NCI-H2107 (cell line): ENCODE data around the gene TRPM2.
A peak's percentile ranks its signal among the peaks of the same experiment; 100 is the strongest.

ENCODE experiments used
- DNase-seq: peaks from one replicate; lab custom pipeline; 2025; lab: John Stamatoyannopoulos, UW

TRPM2 gene

DNA sequence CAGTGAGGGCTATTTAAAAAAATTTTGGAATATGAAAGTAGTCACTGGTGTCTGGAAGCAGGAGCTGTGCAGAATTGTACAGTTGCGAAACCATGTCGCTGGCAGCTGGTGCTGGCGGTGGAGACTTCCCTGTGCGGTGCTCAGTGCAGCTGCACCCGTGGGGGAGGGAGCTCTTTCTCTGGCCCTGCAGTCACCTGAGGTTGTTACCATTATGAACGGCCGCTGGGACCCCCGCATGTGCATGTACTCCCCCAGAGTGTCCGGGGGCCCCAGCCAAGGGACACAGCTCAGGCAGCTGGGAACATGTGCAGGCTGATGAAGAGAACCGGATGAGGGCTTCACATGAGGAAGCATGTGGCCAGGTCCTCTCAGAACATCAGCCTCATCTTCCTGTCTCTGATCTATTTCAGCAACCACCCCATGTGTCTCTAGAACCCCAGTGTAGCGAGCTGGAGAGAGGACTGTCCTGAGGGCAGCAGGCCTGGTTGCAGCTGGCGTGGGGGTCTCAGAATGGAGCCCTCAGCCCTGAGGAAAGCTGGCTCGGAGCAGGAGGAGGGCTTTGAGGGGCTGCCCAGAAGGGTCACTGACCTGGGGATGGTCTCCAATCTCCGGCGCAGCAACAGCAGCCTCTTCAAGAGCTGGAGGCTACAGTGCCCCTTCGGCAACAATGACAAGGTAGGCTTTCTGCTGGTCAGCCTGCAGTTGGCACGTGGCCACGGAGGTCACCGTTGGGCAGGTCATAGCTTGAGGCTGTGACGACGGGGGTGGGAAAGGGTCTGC is at the start of gene TRPM2:
Gene TRPM2 (plus strand): TSS at position 431 of the 780 bp plus-strand sequence. CDS start 80 bp downstream, at position 511.
- DNase-seq = peak; percentile 54

- DNase-seq = no peak
Observed at GRCh38 chr21:44304011-44304616, 49.3 kb upstream of the TRPM2 start.

DNA sequence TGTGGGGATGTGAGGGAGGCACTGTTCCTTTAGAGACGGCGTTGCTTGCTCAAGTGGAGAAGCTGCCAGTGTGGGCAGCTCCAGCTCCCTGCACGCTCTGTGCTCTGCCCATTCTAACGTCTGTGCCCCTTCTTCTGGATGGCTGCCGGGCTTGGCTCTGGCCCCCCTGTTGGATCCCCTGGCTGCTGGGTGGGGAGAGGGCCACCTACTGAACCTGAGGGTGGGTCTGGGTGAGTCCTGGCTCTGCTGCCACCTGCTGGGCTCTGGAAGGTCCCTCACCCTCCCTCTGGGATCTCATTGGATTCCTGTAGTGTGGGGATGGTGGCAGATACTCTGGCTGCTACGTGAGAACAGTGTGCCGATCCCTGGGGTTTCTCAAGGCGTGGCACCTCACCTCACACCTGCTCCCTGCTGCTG is 48.5 kb upstream of the TRPM2 start:
- DNase-seq = peak; percentile 32

DNA sequence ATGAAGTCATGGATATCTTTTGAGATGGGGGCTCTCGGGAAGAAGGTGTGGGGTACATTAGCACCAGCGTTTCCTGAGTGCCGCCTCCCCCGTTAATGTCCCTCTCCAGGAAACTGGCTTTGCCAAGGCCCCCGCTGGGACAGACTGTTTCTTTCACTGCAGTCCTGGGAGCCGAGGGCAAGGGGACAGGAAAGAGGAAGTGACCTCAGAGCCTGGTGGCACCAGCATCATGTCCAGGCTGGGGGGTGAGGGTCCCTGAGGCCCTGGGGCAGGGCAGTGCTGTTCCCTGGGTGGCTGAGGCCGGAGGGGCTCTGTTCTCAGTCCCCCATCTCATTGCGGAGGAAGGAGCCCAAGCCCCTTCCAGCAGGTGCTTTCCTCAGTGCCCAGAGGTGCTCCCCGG is 47.7 kb upstream of the TRPM2 start:
- DNase-seq = no peak

DNA sequence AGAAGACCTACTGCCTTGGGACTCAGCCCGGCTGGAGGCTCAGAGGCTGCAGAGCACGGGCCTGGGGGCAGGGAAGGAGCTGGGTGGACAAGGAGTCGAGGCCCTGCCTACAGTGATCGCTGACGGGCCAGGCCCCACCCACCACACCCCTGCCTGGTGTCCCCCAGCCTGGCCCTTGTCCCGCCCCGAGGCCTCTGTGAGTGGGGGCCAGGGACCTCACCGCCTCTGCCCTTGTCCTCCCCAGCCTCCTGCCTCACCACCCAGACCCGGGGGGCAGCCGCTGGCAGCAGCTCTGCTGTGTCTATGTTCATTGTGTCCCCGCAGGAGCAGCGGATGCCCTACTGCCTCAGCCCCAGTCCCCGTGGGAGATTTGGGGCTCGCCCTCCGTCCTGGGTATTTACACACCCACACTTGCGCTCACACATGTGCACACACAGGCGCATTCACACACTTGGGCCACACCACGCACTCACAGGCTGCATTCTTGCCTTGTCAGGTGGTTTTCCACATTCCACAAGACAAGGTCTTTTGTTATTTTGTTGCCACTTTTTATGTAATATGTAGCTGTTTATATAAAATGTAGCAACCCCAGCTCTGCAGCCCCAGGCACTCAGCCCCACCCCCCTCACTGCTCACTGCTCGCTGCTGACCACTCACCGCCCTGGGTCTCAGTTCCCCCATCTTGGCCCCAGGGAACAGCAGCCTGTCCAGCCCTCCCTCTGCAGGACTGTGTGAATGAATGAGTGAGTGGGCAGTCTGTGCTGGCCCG is 46.3 kb upstream of the TRPM2 start:
- no peak for DNase-seq

DNA sequence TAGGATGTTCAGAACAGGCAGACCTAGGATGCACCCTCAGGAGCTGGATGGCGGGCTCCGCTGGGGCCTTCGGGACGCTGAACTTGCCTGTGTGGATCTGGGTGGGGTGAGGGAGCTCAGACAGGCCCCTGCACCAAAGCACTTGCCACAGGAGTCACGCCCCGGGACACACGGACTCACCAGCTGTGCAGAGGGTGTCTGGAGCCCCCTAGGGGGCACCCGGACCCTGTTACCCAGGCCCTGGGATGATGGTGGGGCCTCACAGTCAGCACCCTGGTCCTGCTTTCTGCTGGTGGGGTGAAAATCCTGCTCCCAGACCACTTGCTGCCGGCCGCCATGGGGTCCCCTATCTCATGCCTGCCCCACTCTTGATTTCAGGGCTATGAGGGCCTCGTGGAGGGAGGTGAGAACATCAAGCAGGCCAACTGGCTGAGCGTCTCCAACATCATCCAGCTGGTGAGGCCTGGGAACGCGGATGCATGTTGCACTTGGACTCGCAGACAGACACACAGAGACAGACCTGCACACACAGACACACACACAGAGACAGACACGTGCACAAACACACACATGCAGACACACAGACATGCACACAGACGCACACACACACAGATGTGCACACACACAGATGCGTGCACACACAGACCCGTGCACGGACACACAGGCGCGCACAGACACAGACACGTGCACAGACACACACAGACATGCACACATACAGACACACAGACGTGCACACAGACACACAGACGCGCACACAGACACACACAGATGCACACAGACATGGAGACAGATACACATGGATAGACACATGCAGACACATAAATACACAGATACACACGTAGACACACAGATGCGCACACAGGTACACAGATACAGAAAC is 42.6 kb upstream of the TRPM2 start:
- DNase-seq = no peak

DNA sequence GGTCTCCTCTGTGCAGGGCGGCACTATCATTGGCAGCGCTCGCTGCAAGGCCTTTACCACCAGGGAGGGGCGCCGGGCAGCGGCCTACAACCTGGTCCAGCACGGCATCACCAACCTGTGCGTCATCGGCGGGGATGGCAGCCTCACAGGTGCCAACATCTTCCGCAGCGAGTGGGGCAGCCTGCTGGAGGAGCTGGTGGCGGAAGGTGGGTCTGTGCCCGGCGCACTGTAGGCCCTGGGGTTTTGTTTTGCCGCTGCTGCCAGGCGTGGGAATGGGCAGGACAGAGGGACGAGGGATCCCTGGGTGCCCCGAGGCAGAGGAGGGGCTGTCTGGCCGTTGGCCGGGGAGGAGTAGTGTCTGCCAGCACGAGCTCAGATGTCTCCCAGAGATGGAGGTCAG is 41.3 kb upstream of the TRPM2 start:
- no peak for DNase-seq

- DNase-seq = no peak
Observed at GRCh38 chr21:44312716-44313115, 40.7 kb upstream of the TRPM2 start.

DNA sequence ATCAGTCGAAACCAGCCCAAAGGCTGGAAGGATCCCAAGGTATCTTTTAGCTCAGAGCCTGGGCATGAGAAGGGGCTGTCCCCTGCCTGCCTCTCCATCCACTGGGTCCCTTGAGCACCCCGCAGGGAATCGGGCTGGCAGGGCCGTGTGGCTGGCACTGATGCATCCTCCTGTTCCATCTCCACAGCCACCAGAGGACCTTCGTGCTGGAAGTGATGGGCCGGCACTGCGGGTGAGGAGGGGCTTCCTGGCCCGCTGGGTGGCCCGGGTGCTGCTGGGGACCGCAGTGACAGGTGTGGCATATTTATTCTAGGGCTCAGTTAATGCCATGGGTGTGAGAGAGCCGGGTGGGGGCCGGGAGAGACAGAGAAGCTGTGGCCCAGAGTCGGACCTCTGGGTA is 40.0 kb upstream of the TRPM2 start:
- DNase-seq = no peak

DNA sequence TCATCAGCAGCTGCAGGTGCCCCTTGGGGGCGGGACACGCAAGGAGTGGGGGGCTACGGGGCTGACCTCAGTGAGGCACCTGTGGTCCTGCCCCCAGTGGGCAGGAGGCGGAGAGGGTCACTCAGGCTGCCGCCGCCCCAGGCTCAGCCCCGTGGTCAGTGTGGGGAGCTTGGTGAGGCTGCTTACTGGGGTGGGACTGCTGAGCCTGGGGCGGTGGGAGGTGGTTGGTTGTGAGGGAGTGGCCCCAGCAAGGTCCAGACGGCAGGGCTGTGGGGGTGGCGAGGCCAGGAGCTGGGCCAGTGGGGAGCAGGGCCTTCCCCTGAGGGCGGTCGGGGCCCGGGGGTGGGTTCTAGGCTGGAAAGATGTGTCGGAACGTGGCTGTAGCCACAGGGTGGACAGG is 39.3 kb upstream of the TRPM2 start:
- DNase-seq = no peak

DNA sequence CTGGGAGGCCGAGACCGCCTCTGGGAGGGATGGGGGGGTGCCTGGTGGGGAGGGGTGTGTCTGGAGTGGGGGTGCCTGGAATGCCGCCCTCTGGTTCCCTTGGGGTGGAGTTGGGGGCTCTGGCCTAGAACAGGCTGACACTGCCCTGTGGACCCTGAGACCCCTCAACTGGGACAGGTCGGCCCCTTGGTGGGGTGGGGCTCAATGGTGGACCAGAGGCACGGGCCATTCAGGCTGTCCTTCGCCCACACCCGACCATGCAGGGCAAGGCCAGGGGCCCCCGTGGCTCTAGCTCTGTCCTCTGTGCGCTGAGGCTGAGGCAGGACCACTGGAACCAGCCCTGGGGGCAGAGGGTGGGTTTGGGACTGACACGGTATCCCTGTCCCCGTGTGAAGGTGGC is 38.9 kb upstream of the TRPM2 start:
- DNase-seq = no peak

DNA sequence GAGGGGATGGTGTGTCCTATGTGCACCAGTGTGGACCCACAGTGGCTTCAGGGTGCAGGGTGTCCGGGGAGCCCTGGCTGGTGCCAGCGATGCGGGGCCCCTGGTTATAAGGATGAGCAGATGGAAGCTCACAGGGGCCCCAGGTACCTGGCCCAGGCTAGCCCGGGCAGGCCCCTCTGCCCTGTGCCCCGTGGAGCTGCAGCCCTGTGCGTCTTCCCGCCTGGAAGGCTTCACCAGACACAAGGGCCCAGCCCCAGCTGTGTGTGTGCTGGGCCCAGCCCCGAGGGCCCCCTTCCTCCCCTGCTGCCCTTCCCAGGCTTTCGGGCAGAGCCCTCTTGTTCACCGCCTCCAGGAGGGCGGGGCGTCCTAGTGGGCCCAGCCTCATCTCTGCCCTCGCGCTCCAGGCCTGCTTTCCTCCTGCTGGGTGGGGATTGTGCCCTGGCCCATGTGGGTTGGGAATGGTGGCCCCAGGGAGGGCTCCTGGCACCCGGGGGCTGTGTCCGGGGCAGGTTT is 37.7 kb upstream of the TRPM2 start:
- no peak for DNase-seq

- DNase-seq = no peak
Observed at GRCh38 chr21:44316277-44316900, 37.0 kb upstream of the TRPM2 start.

DNA sequence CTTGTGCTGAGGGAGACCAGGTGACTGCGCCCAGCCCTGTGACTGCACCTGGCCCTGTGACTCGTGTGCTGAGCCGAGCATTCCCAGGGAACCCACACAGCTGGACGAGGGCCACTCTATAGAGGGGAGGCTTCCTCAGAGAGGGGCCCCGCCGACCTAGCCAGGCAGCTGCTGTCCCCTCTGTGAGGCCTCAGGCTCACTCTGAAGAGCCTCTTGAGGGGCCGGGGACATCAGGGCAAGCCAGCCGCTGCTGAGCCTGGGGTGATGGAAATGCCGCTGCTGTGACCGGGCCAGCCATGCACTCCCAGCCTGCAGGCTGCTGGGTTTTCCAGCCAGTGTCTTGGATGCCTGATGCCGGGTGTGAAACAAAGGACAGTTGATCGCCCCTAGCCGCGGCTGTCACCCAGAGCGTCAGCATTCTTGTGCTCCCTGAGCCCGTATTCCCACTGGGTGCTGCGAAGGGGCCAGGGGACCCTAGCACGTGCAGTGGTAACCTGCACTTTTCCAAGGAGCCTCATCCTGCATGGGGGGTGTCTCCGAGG is 36.1 kb upstream of the TRPM2 start:
- no peak for DNase-seq

DNA sequence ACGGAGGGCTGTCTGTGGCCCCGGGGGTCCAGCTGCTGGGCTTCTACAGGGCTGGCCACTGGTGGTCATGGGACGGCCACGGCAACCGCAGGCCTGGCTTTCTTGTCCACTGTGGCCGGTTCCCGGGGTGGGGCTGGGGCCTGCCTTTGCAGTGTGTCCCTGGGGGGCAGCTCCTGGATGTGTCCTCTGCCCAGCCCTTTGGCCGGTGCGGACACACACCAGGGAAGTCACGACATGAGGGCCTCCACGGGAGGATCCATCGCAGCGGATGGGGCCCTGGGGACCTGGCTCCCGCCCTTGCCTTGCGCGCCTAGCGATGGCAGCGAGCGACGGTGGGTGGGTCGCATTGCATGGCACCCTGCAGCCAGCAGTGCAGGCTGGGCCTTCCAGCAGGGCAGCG is 35.5 kb upstream of the TRPM2 start:
- DNase-seq = no peak

DNA sequence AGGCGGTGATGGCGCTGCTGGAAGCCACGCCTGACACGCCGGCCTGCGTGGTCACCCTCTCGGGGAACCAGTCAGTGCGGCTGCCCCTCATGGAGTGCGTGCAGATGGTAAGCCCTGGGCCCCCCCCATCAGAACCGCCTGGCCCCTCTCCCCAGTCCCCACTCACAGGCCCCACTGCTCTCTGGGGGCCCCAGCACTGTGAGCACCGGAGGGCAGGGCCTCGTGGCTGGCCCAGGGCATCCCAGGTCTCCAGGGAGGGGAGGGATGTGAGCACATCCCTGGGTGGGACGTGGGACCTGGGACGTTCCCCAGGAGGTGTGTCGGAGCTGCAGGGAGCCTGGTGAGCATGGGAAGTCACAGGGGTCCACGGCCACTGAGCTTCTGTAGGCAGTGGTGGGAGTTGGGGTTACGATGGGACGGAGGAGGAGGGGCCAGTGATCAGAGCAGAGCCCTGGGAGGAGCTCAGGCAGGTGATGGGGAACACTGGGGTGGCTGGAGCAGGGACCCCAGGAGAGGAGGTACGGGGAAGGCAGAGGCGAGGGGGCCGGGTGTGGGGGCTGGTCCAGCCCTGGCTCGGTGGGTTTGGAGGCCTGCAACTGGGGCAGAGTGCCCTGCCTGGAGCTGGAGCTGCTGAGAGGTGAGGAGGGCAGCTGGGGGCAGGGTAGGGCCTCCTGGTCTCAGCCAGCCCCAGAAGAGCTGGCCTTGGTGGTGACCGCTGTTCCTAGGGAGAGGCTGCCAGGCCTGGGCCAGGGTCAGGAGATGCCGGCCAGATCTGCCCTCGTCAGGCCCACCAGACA is 34.7 kb upstream of the TRPM2 start:
- DNase-seq = no peak

GRCh38 chr21:44319407-44320065 is 33.9 kb upstream of the TRPM2 start:
- DNase-seq = no peak

GRCh38 chr21:44320847-44321246 is 32.6 kb upstream of the TRPM2 start:
- DNase-seq = no peak

DNA sequence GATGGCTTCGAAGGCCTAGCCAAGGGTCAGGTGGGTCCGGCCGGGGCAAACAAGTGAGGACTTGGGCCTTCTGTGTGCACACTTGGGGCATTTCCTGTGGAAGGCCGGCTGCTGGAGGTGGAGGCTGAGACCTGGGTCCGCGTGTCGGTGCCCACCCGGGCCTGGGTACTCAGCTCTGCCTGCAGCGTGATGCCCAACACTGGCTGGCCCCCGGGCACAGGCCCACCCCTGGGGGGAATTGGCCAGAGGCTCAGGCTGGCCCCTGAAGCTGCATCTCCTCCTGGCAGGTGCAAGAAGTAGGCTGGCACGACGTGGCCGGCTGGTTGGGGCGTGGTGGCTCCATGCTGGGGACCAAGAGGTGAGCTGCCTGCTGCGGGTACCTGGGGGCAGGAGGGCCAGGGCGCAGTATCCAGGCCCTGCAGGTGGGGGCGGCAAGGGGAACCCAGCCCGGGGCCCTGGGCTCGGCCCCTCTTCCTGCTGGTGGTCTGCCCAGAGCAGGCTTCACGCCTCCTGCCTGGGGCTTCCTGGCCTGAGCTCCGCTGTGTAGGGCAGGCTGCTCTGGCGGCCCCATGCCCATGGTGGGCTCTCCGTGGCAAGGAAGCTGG is 31.5 kb upstream of the TRPM2 start:
- no peak for DNase-seq
